ENCODE results near the gene C1orf56. TPM values are rescaled to one million over a fixed set of nuclear protein-coding genes. Genes with fewer than 3 reads are reported as not detected.

C1orf56 gene
- total RNA-seq, 1 experiment from 2014 or later = 2.8 TPM

GRCh38 chr1:151024540-151025146 lies 22.9 kb upstream of the C1orf56 start:
- BruUV-seq (replicated peaks) = no TSS peak
- H3K9me2 ChIP-seq (replicated peaks; ENCODE audit: low read length) = no peaks in the 10 kb centered on the region
- intact Hi-C loops (cut with micrococcal nuclease) = loop anchor here (10.0 kb wide), 1 partner anchor 130 kb away; the partner anchor contains the start of gene TNFAIP8L2
- DNase-seq = peak; percentile 75
- H3K4me3 ChIP-seq (ENCODE audit: low read length) = no peak overlapping the region
- H3K4me2 ChIP-seq (ENCODE audit: low read length) = no peak overlapping the region
- H3K27me3 ChIP-seq (ENCODE audit: low read length) = no peaks in the 10 kb centered on the region
- no peak overlapping the region for H3K27ac ChIP-seq (ENCODE audit: low read length)
- no peaks in the 10 kb centered on the region for H3K79me2 ChIP-seq (ENCODE audit: low read length)
- peak; percentile 91 for ATAC-seq
- POLR2A ChIA-PET (ENCODE audit: unreplicated experiment) = interaction anchor here (0.6 to 0.9 kb wide), 2 partner anchors 24 to 34 kb away, joined by 3 read pairs; no protein-coding TSS in a partner anchor
- H3K9ac ChIP-seq (ENCODE audit: low read length) = no peak overlapping the region
- no peaks in the 10 kb centered on the region for H3K4me1 ChIP-seq (ENCODE audit: insufficient read depth, low read length)
- no peaks in the 10 kb centered on the region for H3F3A ChIP-seq (ENCODE audit: low read length, unreplicated experiment)
- H3K9me3 ChIP-seq (ENCODE audit: low read length) = no peaks in the 10 kb centered on the region
- no peak for TF ChIP-seq EZH2 (IDR thresholded peaks at IDR 0.05; ENCODE audit: low read length, unreplicated experiment)
- TF ChIP-seq CTCF (conservative IDR thresholded peaks at IDR 0.05; ENCODE audit: low read depth, low read length) = peak; percentile 95
- no peak overlapping the region for H2AFZ ChIP-seq (ENCODE audit: low read length)
- CTCF ChIA-PET = interaction anchor here (0.6 to 2.2 kb wide), 4 partner anchors 24 to 251 kb away, joined by 3 to 8 read pairs (median 4); no protein-coding TSS in a partner anchor
- H4K20me1 ChIP-seq (ENCODE audit: low read length) = no peaks in the 10 kb centered on the region
- H3K36me3 ChIP-seq (ENCODE audit: low read depth, low read length) = peaks cover 14% of the 10 kb centered on the region

GRCh38 chr1:151026460-151026859 lies 21.1 kb upstream of the C1orf56 start:
- H3K9me3 ChIP-seq (ENCODE audit: low read length) = no peaks in the 10 kb centered on the region
- intact Hi-C loops (cut with micrococcal nuclease) = loop anchor here (10.0 kb wide), 1 partner anchor 128 kb away; the partner anchor contains the start of gene TNFAIP8L2
- H3K36me3 ChIP-seq (ENCODE audit: low read depth, low read length) = peaks cover 14% of the 10 kb centered on the region
- H3K4me2 ChIP-seq (ENCODE audit: low read length) = no peak overlapping the region
- POLR2A ChIA-PET (ENCODE audit: unreplicated experiment) = no interaction called here
- H3K9me2 ChIP-seq (replicated peaks; ENCODE audit: low read length) = no peaks in the 10 kb centered on the region
- DNase-seq (no peak), ATAC-seq (no peak)
- no peak overlapping the region for H3K9ac ChIP-seq (ENCODE audit: low read length)
- no peaks in the 10 kb centered on the region for H3K4me1 ChIP-seq (ENCODE audit: insufficient read depth, low read length)
- H3K4me3 ChIP-seq (ENCODE audit: low read length) = no peak overlapping the region
- no peak for TF ChIP-seq EZH2phosphoT487 (IDR thresholded peaks at IDR 0.05; ENCODE audit: borderline replicate concordance, low read length)
- no peak for TF ChIP-seq EZH2 (IDR thresholded peaks at IDR 0.05; ENCODE audit: low read length, unreplicated experiment)
- no peak for TF ChIP-seq CTCF (conservative IDR thresholded peaks at IDR 0.05; ENCODE audit: low read depth, low read length)
- H3K27ac ChIP-seq (ENCODE audit: low read length) = no peak overlapping the region
- H4K20me1 ChIP-seq (ENCODE audit: low read length) = no peaks in the 10 kb centered on the region
- CTCF ChIA-PET = interaction anchor here (0.6 kb wide), 1 partner anchor 73 kb away, joined by 3 read pairs; no protein-coding TSS in a partner anchor
- H2AFZ ChIP-seq (ENCODE audit: low read length) = no peak overlapping the region
- H3F3A ChIP-seq (ENCODE audit: low read length, unreplicated experiment) = no peaks in the 10 kb centered on the region
- no TSS peak for BruUV-seq (replicated peaks)
- H3K27me3 ChIP-seq (ENCODE audit: low read length) = no peaks in the 10 kb centered on the region
- no peaks in the 10 kb centered on the region for H3K79me2 ChIP-seq (ENCODE audit: low read length)

DNA sequence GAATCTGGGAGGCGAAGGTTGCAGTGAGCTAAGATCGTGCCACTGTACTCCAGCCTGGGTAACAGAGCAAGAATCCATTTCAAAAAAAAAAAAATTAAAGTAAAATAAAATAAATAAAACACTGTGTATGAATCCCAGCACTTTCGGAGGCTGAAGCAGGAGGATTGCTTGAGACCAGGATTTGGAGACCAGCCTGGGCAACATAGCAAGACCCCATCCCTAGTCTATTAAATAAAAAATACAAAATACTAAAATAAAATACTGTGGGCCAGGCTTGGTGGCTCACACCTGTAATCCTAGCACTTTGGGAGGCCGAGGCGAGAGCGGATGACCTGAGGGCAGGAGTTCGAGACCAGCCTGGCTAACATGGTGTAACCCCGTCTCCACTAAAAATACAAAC lies 15.4 kb upstream of the C1orf56 start:
- Histone ChIP-seq H3K4me2 (ENCODE audit: low read length) (no peak overlapping the region), H3K9me2 (replicated peaks; ENCODE audit: low read length) (no peaks in the 10 kb centered on the region), H3K36me3 (ENCODE audit: low read depth, low read length) (peaks cover 6% of the 10 kb centered on the region), H2AFZ (ENCODE audit: low read length) (no peak overlapping the region), H3K27me3 (ENCODE audit: low read length) (no peaks in the 10 kb centered on the region), H3K4me3 (ENCODE audit: low read length) (no peak overlapping the region), H4K20me1 (ENCODE audit: low read length) (no peaks in the 10 kb centered on the region), H3K9me3 (ENCODE audit: low read length) (no peaks in the 10 kb centered on the region), H3F3A (ENCODE audit: low read length, unreplicated experiment) (no peaks in the 10 kb centered on the region), H3K4me1 (ENCODE audit: insufficient read depth, low read length) (peaks cover 5% of the 10 kb centered on the region), H3K9ac (ENCODE audit: low read length) (no peak overlapping the region), H3K27ac (ENCODE audit: low read length) (no peak overlapping the region), H3K79me2 (ENCODE audit: low read length) (no peaks in the 10 kb centered on the region)
- no peak for DNase-seq
- no peak for ATAC-seq
- ChIA-PET POLR2A (ENCODE audit: unreplicated experiment) (no interaction called here), CTCF (no interaction called here)
- intact Hi-C loops (cut with micrococcal nuclease) = no loop called here
- no peak for TF ChIP-seq CTCF (conservative IDR thresholded peaks at IDR 0.05; ENCODE audit: low read depth, low read length)
- no TSS peak for BruUV-seq (replicated peaks)

Measured in PC-3 (cell line).